BLaER1 (cell line): Measurements from ENCODE around the gene OCRL.

ENCODE experiments used
- H3K27ac ChIP-seq: shearing (Covaris generic); formaldehyde crosslinking; 2 replicates; pipeline ENCODE4 v1.8.1; 2022
- H3K27me3 ChIP-seq: shearing (Covaris generic); formaldehyde crosslinking; 2 replicates; pipeline ENCODE4 v1.8.1; 2022
- H3K36me3 ChIP-seq: shearing (Covaris generic); formaldehyde crosslinking; 2 replicates; pipeline ENCODE4 v1.8.1; 2022
- H3K4me1 ChIP-seq: shearing (Covaris generic); formaldehyde crosslinking; 2 replicates; pipeline ENCODE4 v1.8.1; 2022
- H3K4me2 ChIP-seq: shearing (Covaris generic); formaldehyde crosslinking; 2 replicates; pipeline ENCODE4 v1.8.1; 2022
- H3K4me3 ChIP-seq: shearing (Covaris generic); formaldehyde crosslinking; 2 replicates; pipeline ENCODE4 v1.8.1; 2022
- H3K9ac ChIP-seq: shearing (Covaris generic); formaldehyde crosslinking; 2 replicates; pipeline ENCODE4 v1.8.1; 2022
- H3K9me3 ChIP-seq: shearing (Covaris generic); formaldehyde crosslinking; 2 replicates; pipeline ENCODE4 v1.8.1; 2022
- H4K20me1 ChIP-seq: shearing (Covaris generic); formaldehyde crosslinking; 2 replicates; pipeline ENCODE4 v1.8.1; 2022
- Cebpa-rat ChIP-seq: shearing (Covaris generic); IDR thresholded peaks from 2 replicates; pipeline ENCODE4 v1.8.1; 2022

The OCRL gene

DNA sequence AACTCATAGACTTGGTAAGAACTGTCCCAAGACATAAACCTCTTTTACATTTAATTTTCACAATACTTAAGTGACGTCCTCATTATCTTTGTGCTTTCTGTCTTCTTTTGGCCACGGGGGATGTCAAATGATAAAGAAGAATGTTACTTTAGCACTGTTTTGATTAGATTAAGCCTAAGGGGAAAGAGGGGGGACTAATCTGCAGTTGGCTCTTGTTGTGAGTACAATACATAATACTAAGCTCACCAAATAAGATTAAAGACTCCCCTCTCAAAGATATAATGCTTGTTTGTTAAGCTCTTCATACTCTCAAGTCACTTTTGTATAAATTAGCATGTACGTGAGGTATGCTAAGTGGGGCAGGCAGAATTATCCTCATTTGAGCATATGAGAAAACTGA is 36.5 kb downstream of the OCRL start:
- Histone ChIP-seq H4K20me1 (no peaks in the 10 kb centered on the region), H3K36me3 (peaks cover 35% of the 10 kb centered on the region), H3K27ac (no peak overlapping the region), H3K4me2 (no peak overlapping the region), H3K27me3 (peaks cover 71% of the 10 kb centered on the region), H3K9ac (no peak overlapping the region), H3K4me3 (no peak overlapping the region), H3K9me3 (peaks cover 5% of the 10 kb centered on the region), H3K4me1 (no peaks in the 10 kb centered on the region)
- no peak for TF ChIP-seq Cebpa-rat

DNA sequence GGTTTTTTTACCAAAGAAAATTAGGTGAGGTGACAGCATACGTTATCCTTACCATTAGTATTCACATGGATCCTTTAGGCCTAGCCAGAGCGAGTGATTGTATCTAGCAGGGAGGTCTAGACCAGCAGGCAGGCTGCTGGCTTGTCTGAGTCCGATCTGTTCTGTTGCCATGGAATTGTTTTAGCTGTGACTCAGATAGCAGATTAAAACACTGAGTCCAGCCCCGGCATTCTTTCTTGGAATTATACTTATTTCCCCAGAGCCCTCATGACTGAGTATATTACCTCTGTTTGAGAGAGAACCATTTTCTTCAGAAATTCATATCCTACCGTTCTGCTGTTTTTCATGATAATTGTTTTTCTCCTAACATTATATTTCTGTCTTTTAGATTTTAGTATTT is 37.4 kb downstream of the OCRL start:
- H3K36me3 ChIP-seq, result peaks cover 32% of the 10 kb centered on the region
- no peak overlapping the region for H3K27ac ChIP-seq
- no peak overlapping the region for H3K4me3 ChIP-seq
- H3K9me3 ChIP-seq, result peaks cover 5% of the 10 kb centered on the region
- no peak overlapping the region for H3K4me2 ChIP-seq
- no peak overlapping the region for H3K9ac ChIP-seq
- no peak for TF ChIP-seq Cebpa-rat
- no peaks in the 10 kb centered on the region for H3K4me1 ChIP-seq
- peaks cover 73% of the 10 kb centered on the region for H3K27me3 ChIP-seq
- no peaks in the 10 kb centered on the region for H4K20me1 ChIP-seq

DNA sequence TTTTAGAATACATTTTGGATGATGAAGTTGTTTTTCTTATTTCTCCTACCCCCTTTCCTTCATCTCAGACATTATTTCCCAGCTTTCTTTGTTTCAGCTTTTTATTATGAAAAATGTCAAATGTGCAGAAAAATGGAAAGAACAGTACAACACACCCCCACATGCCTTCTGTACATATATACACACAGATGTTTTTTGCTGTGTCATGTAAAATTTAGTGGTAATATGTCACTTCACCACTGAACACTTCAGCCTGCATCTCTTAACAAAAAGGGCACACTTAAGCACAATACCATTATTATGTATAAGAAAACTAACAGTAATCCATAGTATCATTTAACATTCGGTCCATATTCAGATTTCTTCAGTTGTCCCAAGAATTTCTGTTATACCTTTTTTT is 37.8 kb downstream of the OCRL start:
- peaks cover 5% of the 10 kb centered on the region for H3K9me3 ChIP-seq
- no peak overlapping the region for H3K4me3 ChIP-seq
- H3K9ac ChIP-seq, result no peak overlapping the region
- peaks cover 32% of the 10 kb centered on the region for H3K36me3 ChIP-seq
- H3K27me3 ChIP-seq, result peaks cover 73% of the 10 kb centered on the region
- no peak overlapping the region for H3K4me2 ChIP-seq
- no peaks in the 10 kb centered on the region; the same call in 1 of the 2 replicates for H4K20me1 ChIP-seq
- no peak overlapping the region for H3K27ac ChIP-seq
- no peaks in the 10 kb centered on the region for H3K4me1 ChIP-seq
- no peak for TF ChIP-seq Cebpa-rat

DNA sequence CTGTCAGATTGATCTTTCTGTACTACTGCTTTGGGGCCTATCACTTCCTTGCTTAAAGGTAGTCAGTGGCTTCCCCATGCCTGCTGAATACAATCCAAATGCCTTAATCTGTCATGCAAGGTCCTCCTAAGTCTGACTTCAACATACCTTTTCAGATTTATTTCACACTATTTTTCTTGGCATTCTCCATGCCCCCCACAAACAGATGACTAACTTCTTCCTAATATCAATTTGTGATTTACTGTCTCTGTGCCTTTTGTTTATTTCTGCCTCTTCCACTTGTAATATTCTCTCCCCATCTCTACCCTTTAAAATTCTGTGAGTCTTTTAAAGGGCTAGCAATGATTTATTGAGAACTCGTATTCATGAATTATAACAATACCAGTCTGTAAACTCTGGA is 41.8 kb downstream of the OCRL start:
- no peak overlapping the region for H3K4me3 ChIP-seq

DNA sequence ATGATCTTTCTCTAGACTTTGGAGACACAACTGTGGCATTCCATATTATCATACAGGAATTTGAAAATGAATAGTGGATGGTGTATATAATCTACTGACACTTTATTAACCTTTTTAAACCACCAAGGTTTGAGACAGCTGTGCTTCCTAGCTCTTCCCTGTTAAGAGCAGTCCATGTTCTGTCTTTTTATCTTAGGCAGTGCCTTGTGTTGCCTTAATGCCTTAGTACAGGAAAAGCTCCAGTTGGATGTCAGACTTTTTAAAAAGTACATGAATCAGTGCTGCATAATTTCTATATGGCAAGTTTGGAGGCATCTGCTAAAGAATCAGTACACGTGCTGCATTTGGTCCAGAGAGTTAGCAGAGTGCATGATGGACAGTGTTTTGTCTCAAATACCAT is 45.1 kb downstream of the OCRL start:
- Histone ChIP-seq H3K27ac (no peak overlapping the region), H3K4me1 (no peaks in the 10 kb centered on the region), H4K20me1 (no peaks in the 10 kb centered on the region; the same call in 1 of the 2 replicates), H3K9ac (no peak overlapping the region), H3K36me3 (peaks cover 32% of the 10 kb centered on the region), H3K9me3 (no peaks in the 10 kb centered on the region), H3K4me3 (no peak overlapping the region), H3K27me3 (peaks cover 86% of the 10 kb centered on the region), H3K4me2 (no peak overlapping the region)
- TF ChIP-seq Cebpa-rat, result no peak

More for the DNA sequence above, 41.8 kb downstream of the OCRL start:
- no peaks in the 10 kb centered on the region for H3K9me3 ChIP-seq
- H3K4me1 ChIP-seq, result no peaks in the 10 kb centered on the region
- no peaks in the 10 kb centered on the region; the same call in 1 of the 2 replicates for H4K20me1 ChIP-seq
- no peak for TF ChIP-seq Cebpa-rat
- H3K4me2 ChIP-seq, result no peak overlapping the region
- H3K27me3 ChIP-seq, result peaks cover 75% of the 10 kb centered on the region
- H3K9ac ChIP-seq, result no peak overlapping the region
- peaks cover 8% of the 10 kb centered on the region for H3K36me3 ChIP-seq
- no peak overlapping the region for H3K27ac ChIP-seq

DNA sequence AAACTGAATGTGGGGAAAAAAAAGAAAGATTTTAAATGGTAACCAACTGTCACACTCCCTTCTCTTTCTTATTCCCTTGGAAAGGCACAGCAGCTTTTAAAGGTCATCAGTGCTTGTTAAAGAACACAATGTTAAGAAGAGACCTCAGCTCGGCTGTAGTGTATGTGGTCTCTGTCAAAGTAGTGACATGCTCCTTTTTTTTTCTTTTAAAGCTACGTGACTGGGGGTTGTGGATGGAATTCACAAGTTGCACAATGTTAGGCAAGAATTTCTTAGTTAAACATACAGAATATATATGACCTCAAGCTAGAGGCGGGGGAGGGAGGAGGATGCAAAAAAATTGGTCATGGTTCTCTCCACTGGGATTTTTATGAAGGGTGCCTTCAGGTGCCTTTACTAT is 45.6 kb downstream of the OCRL start:
- Histone ChIP-seq H3K9ac (no peak overlapping the region), H3K27me3 (peaks cover 87% of the 10 kb centered on the region), H3K4me3 (no peak overlapping the region), H4K20me1 (no peaks in the 10 kb centered on the region; the same call in 1 of the 2 replicates), H3K9me3 (no peaks in the 10 kb centered on the region), H3K4me1 (no peaks in the 10 kb centered on the region), H3K4me2 (no peak overlapping the region), H3K36me3 (peaks cover 36% of the 10 kb centered on the region), H3K27ac (no peak overlapping the region)
- no peak for TF ChIP-seq Cebpa-rat

DNA sequence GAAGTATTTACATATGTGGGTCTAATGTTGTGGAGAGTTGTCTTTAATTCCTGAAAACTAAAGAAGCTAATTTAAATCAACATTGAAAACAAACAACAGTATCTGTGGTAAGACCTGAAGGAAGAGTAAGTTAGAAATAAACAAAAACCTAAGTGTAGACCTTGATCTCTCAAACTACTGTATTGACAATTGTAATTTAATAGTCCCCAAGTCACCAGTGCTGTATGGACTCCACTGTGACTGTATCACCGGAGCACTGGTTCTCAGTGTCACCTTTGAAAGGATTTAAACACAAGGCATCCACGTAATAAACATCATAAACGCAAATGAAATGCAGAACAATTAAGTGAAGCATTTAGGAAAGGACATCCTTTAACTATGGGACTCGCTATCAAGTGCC is 46.4 kb downstream of the OCRL start:
- no peak for TF ChIP-seq Cebpa-rat
- Histone ChIP-seq H3K4me1 (no peaks in the 10 kb centered on the region), H3K4me3 (no peak overlapping the region), H3K36me3 (peaks cover 43% of the 10 kb centered on the region), H3K27me3 (peaks cover 87% of the 10 kb centered on the region), H4K20me1 (no peaks in the 10 kb centered on the region; the same call in 1 of the 2 replicates), H3K9me3 (no peaks in the 10 kb centered on the region), H3K9ac (no peak overlapping the region), H3K4me2 (no peak overlapping the region), H3K27ac (no peak overlapping the region)

DNA sequence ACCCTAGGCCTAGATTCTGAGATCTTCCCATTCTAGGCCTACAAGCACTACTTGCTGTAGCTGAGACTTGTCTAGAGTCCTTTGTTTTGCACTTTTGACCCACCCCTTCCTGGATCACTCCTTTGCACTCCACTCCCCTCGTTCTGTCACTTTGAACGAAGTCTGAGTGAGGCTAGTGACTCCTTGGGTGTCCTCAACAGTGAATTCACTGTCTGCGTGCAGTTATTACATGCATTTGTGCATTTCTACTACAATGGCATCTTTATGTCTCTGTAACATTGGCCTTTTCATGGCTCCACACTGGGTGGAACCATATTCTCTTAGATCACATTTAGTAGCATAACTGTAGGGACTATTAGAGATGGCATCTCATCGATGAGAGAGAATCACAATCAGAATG is 50.5 kb downstream of the OCRL start:
- no peak overlapping the region for H3K9ac ChIP-seq
- no peak overlapping the region for H3K4me2 ChIP-seq
- H3K4me3 ChIP-seq, result no peak overlapping the region
- H3K27ac ChIP-seq, result no peak overlapping the region
- no peaks in the 10 kb centered on the region for H3K9me3 ChIP-seq
- peaks cover 94% of the 10 kb centered on the region for H3K27me3 ChIP-seq
- H3K4me1 ChIP-seq, result no peaks in the 10 kb centered on the region
- TF ChIP-seq Cebpa-rat, result no peak
- H4K20me1 ChIP-seq, result peaks cover 4% of the 10 kb centered on the region; the same call in 1 of the 2 replicates
- peaks cover 39% of the 10 kb centered on the region for H3K36me3 ChIP-seq

DNA sequence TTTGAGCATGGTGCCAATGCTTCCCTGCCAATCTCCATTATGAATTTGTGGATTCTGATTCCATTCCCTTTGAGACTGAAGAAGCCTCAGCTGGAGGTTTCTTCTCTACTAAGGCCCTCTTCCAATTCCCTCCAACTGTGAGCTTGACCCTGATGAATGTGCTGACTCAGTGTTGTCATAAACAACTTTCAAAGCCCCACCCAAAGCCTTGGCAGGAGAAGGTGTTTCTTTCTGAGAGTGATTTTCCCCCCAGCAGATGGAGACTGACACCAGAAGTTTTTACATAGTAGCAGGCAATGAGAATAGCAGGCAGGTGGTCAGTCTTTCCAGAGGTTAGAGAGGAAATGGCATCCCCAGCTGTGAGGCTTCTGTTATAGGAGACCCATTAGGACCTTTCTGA is 53.1 kb downstream of the OCRL start:
- no peak overlapping the region for H3K4me2 ChIP-seq
- H3K27me3 ChIP-seq, result peaks cover 98% of the 10 kb centered on the region
- no peak overlapping the region for H3K27ac ChIP-seq
- TF ChIP-seq Cebpa-rat, result no peak
- H3K36me3 ChIP-seq, result peaks cover 33% of the 10 kb centered on the region
- H3K4me1 ChIP-seq, result no peaks in the 10 kb centered on the region
- no peak overlapping the region for H3K4me3 ChIP-seq
- no peak overlapping the region for H3K9ac ChIP-seq
- H3K9me3 ChIP-seq, result no peaks in the 10 kb centered on the region
- peaks cover 14% of the 10 kb centered on the region; the same call in 1 of the 2 replicates for H4K20me1 ChIP-seq

DNA sequence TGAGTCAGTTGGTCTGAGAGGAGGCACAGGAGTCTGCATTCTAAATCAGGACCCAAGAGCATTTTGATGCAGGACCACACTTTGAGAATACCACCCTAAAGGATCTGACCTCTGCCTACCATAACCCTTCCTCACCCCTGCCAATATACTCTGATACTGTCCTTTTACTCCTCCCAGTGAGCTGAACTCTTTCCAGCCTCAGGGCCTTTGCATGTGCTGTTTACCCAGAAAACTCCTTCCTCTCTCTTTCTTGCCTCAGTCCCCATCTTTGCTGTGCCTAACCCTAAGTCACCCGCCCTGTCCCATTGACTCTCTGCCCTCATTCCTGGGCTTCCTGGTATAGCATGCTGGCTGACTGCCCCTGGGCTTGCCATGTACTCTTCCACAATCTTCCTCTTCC is 54.7 kb downstream of the OCRL start:
- no peak overlapping the region for H3K9ac ChIP-seq
- H3K9me3 ChIP-seq, result no peaks in the 10 kb centered on the region
- peaks cover 17% of the 10 kb centered on the region for H3K36me3 ChIP-seq
- H3K4me1 ChIP-seq, result no peaks in the 10 kb centered on the region
- peaks cover 96% of the 10 kb centered on the region for H3K27me3 ChIP-seq
- peaks cover 14% of the 10 kb centered on the region; the same call in 1 of the 2 replicates for H4K20me1 ChIP-seq
- TF ChIP-seq Cebpa-rat, result no peak
- no peak overlapping the region for H3K4me2 ChIP-seq
- H3K27ac ChIP-seq, result no peak overlapping the region
- no peak overlapping the region for H3K4me3 ChIP-seq

DNA sequence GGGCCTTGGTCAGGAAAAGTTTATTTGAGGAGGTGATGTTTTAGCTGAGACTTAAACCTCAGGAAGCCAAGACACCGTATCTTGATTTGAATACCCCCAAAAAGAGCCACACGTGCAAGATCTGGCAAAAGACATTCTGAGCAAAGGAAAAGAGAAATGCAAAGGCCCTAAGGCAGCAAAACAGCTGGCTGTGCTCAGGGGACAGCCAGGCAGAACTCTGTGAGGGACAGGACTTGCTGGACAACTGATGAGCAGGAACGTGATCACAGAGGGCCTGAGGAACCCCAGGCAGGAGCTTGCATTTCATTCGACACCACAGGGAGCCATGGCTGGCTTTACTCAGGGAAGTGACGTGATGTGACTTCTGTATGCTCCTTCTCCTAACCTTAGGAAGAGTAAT is 56.0 kb downstream of the OCRL start:
- Histone ChIP-seq H3K4me3 (no peak overlapping the region), H3K27ac (no peak overlapping the region), H3K4me1 (no peaks in the 10 kb centered on the region), H3K4me2 (no peak overlapping the region), H3K27me3 (peaks cover 98% of the 10 kb centered on the region), H3K9ac (no peak overlapping the region), H4K20me1 (peaks cover 18% of the 10 kb centered on the region; the same call in 1 of the 2 replicates), H3K9me3 (no peaks in the 10 kb centered on the region), H3K36me3 (peaks cover 5% of the 10 kb centered on the region; the same call in 1 of the 2 replicates)
- TF ChIP-seq Cebpa-rat, result no peak
